ENCODE results near the gene TNN.

TNN gene

GRCh38 chr1:175178456-175178855, 110.8 kb downstream of the TNN start:
- no peak overlapping the region for H3K4me3 ChIP-seq (replicated peaks; ENCODE audit: low read depth, low read length)
- TF ChIP-seq CTCF (IDR thresholded peaks at IDR 0.05; ENCODE audit: low read depth, low read length, missing control alignments), result no peak
- no peak for DNase-seq (ENCODE audit: extremely low read depth, low read depth)

GRCh38 chr1:175179837-175180590, 112.4 kb downstream of the TNN start:
- no peak for DNase-seq (ENCODE audit: extremely low read depth, low read depth)
- no peak for TF ChIP-seq CTCF (IDR thresholded peaks at IDR 0.05; ENCODE audit: low read depth, low read length, missing control alignments)

GRCh38 chr1:175182201-175182746, 114.6 kb downstream of the TNN start:
- no peak for DNase-seq (ENCODE audit: extremely low read depth, low read depth)
- TF ChIP-seq CTCF (IDR thresholded peaks at IDR 0.05; ENCODE audit: low read depth, low read length, missing control alignments), result no peak

More at GRCh38 chr1:175179837-175180590, 112.4 kb downstream of the TNN start:
- H3K4me3 ChIP-seq (replicated peaks; ENCODE audit: low read depth, low read length), result no peak overlapping the region

GRCh38 chr1:175183586-175183985, 116.0 kb downstream of the TNN start:
- H3K4me3 ChIP-seq (replicated peaks; ENCODE audit: low read depth, low read length), result no peak overlapping the region
- DNase-seq (ENCODE audit: extremely low read depth, low read depth), result no peak
- TF ChIP-seq CTCF (IDR thresholded peaks at IDR 0.05; ENCODE audit: low read depth, low read length, missing control alignments), result no peak

More at GRCh38 chr1:175182201-175182746, 114.6 kb downstream of the TNN start:
- H3K4me3 ChIP-seq (replicated peaks; ENCODE audit: low read depth, low read length), result no peak overlapping the region

GRCh38 chr1:175185903-175186302, 118.3 kb downstream of the TNN start:
- no peak overlapping the region for H3K4me3 ChIP-seq (replicated peaks; ENCODE audit: low read depth, low read length)
- no peak for TF ChIP-seq CTCF (IDR thresholded peaks at IDR 0.05; ENCODE audit: low read depth, low read length, missing control alignments)
- DNase-seq (ENCODE audit: extremely low read depth, low read depth), result no peak

- no peak for DNase-seq (ENCODE audit: extremely low read depth, low read depth)
- TF ChIP-seq CTCF (IDR thresholded peaks at IDR 0.05; ENCODE audit: low read depth, low read length, missing control alignments), result no peak
- no peak overlapping the region for H3K4me3 ChIP-seq (replicated peaks; ENCODE audit: low read depth, low read length)
Measured at GRCh38 chr1:175186433-175187160, 119.0 kb downstream of the TNN start.
